Measurements from ENCODE around the gene VCAM1.

DNA sequence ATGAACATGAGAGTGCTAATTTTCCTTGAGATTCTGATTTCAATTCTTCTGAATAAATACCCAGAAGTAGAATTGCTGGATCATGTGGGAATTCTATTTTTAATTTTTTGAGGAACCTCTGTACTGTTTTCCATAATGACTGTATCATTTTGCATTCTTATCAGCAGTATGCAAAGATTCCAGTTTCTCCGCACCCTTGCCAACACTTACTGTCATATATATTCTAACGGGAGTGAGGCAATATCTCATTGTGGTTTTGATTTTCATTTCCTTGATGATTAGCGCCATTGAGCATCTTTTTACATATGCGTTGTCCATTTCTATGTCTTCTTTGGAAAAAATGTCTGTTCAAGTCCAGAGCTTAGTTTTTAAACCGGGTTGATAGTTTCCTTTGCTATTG is 33.2 kb downstream of the VCAM1 start:
- TF ChIP-seq YY1 (IDR thresholded peaks at IDR 0.05; ENCODE audit: insufficient read depth, insufficient read length) (no peak), ZNF274 (IDR thresholded peaks at IDR 0.05; ENCODE audit: low read depth, low read length) (no peak), SUZ12 (IDR thresholded peaks at IDR 0.05; ENCODE audit: extremely low read depth, insufficient read depth, insufficient read length) (no peak)
